NCI-H146 treated with DMSO at 0.1 percent for 48 hours (cell line): ENCODE results near the gene CHGA.

ENCODE experiments used
- DNase-seq: peaks from one replicate; lab custom pipeline; 2025; ENCODE audit not compliant: unreplicated experiment; lab: John Stamatoyannopoulos, UW

The CHGA gene, protein sequence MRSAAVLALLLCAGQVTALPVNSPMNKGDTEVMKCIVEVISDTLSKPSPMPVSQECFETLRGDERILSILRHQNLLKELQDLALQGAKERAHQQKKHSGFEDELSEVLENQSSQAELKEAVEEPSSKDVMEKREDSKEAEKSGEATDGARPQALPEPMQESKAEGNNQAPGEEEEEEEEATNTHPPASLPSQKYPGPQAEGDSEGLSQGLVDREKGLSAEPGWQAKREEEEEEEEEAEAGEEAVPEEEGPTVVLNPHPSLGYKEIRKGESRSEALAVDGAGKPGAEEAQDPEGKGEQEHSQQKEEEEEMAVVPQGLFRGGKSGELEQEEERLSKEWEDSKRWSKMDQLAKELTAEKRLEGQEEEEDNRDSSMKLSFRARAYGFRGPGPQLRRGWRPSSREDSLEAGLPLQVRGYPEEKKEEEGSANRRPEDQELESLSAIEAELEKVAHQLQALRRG

GRCh38 chr14:92922883-92923743 is at the start of gene CHGA:
CHGA (plus strand) TSS chr14:92923150; CDS start chr14:92923360, 210 bp downstream.
- DNase-seq, result peak; percentile 45

DNA sequence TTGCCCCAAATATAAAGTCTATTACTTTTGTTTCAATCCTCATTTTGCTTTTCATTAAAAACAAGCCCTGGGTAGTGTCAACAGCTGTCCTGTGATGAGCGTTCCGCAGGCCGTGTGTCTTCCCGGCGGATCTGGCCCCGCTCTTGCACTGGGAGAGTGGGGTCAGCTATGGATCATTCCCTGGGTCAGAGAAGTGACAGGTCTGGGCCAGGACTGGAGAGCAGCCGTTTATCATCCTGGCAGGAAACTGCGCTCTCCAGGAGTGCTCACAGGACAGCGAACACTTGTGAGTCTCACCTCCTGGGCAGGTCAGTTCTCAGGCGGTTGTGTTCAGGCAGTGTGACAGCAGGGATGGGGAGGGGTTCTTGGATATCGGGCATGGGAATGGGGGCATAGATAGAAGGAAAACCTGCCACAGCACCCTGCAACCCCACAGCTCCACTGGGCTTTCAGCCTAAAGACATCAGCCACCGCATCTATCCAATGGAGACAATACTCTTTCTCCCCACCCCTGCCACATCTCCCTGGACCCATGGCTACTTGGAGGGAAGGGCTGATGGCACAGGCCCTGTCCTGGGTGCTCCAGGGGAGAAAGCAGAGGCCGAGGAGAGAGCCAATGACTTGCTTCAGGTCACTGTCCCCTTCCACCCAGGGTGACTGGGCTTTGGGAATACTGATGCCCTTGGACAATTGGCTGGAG is 47.8 kb upstream of the CHGA start:
- no peak for DNase-seq

- DNase-seq, result peak; percentile 36
These were observed 45.1 kb upstream of the CHGA start for GRCh38 chr14:92877757-92878431.

DNA sequence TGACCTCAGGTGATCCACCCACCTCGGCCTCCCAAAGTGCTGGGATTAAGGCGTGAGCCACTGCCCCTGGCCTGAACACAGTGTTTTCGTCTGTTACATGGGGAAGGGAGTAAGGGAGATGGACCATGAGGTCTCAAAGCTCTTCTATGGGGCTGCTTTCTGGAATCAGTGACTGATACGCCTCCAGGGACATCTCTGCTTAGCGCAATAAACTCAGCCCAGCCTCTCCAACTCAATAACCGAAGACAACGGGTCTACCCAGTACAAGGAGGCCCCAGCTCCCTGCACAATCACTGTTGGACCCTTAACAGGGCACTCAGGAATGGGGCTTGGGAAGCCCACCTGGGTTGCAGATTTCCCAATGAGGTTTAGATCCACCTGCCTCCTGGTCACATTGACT is 42.6 kb upstream of the CHGA start:
- DNase-seq, result no peak

DNA sequence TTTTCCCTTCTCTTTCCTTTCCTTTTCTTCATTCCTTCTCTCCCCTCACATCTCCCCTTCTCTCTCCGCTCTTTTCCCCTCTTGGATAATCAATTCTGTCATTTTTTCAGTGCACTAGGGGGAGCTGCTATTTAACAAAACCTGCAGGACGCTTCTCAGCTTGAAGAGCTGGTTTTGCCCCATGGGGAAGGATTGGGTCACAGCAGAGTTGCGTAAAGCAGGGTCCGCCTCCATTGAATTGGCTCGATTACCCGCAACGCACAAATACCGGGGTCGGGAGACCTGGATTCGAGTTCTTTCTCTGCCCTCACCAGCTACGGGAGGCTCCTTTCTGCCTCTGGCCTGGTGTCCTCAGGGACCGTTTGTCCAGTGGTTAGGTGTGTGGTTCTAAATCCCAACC is 42.1 kb upstream of the CHGA start:
- no peak for DNase-seq

DNA sequence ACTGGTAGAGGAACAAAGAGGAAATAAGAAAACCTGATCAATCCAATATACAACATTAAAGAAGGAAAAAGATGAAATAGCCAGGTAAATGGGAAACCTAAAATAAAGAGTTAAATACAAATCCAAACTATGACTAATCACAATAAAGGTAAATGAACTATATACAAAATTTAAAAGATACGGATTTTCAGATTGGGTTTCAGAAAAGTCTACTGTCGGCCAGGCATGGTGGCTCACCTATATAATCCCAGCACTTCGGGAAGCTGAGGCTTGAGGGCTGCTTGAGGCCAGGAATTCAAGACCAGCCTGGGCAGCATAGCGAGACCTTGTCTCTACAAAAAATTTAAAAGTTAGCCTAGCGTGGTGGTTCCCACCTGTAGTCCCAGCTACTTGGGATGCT is 39.9 kb upstream of the CHGA start:
- DNase-seq, result no peak

GRCh38 chr14:92884410-92884809 is 38.5 kb upstream of the CHGA start:
- no peak for DNase-seq

GRCh38 chr14:92885279-92886061 is 37.5 kb upstream of the CHGA start:
- no peak for DNase-seq

DNA sequence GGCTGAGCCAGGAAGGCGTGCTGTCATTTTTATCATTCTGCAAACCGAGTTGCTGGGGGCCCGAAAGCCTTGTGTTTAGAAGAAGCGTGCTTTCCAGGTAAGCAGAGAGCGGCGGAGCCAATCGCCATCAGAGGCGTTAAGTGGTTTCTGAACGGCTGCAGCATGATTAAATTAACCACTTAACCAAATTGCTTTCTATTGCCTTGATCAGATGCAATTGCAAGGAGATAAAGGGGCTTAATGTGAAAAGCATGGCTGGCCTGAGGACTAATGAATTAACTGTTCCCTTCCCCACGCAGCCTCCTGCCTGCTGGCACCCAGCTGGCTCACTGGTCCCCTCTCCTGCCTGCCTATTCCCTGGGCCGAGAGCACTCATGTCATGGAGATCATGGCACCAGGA is 36.6 kb upstream of the CHGA start:
- DNase-seq, result peak; percentile 48

DNA sequence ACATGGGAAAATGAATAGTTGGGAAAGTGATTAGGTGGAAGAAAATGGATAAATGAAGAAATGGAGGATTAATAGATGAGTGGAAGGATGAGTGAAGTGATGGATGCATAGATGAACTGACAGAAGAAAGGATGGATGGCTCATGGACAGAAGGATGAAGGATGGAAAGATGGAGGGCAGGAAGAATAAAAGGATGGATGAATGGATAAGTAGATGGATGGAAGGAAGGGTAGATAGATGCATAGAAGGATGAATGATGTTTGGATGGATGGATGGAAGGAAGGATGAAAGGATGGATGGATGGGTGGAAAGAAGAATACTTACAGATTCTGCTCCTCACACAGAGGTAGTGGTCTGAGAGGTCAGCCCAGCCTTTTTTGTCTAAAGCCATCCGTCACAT is 35.8 kb upstream of the CHGA start:
- DNase-seq, result no peak

DNA sequence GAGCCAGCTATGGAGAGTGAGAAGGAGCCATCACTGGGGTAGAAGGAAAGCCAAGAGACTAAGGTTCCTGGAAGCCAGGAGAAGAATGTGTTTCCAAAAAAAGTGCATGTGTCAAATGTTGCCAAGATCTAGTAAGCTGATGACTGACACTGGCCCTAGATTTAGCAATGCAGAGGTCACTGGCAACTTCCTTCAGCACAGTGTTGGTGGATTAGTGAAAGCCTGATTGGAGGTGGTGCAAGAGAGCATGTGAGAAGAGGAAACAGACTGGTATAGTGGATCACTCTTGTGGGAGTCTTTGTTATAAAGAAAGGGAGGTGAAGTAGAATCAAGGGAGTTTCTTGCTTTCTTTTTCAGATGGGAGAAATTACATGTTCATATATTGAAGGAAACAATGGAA is 34.1 kb upstream of the CHGA start:
- DNase-seq, result no peak

- peak; percentile 64 for DNase-seq
These were observed 31.9 kb upstream of the CHGA start for GRCh38 chr14:92890830-92891588.

GRCh38 chr14:92892589-92892988 is 30.4 kb upstream of the CHGA start:
- no peak for DNase-seq

DNA sequence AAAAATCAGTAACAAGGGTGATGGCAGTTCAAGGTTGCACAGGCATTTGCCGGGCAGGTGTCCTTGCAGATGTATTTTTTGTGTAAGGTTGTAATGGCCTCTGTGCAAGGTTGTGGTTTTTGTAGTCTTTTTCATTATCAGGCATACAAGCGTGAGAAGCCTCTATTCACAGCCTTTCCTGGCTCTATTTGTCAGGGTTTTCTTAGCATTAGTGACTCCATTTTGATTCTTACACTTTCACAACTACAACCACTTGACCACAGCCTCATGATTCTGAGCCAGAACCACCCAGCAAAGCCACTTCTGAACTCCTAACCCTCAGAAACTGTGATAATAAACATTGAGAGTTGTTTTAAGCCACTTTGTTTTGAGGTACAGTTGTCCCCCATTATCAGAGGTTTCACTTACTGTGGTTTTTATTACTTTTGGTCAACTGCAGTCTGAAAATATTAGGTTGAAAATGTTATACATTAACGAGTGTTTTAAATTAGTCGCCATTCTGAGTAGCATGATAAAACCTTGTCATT is 27.5 kb upstream of the CHGA start:
- DNase-seq, result no peak

DNA sequence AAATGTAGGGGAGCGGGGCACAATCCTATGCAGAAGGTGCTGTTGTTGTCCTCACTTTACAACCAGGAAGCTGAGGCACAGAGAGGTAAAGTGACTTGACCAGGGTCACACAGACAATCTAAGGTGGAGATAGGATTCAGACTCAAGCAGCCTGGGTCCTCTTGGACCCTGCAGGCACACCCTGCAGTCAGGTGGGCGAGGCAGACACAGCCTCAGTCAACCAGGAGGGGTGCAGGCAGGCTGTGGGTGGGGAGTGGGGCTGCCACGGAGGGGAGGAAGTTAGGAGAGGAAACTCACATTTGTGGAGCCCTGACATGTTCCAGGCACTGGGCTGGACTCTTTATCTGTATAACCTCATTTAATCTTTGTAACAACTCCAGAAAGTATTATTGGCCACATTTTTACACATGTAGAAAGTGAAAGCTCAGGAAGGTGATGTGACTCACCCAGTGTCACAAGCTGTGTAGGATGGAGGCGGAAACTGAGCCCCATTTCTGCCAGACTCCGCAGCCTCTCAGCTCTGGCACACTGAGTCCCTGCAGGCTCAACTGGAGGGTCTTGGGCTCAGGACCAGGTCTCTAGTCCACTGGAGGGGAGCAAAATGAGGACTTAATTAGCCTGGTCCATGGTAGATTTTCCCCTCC is 24.9 kb upstream of the CHGA start:
- DNase-seq, result no peak

DNA sequence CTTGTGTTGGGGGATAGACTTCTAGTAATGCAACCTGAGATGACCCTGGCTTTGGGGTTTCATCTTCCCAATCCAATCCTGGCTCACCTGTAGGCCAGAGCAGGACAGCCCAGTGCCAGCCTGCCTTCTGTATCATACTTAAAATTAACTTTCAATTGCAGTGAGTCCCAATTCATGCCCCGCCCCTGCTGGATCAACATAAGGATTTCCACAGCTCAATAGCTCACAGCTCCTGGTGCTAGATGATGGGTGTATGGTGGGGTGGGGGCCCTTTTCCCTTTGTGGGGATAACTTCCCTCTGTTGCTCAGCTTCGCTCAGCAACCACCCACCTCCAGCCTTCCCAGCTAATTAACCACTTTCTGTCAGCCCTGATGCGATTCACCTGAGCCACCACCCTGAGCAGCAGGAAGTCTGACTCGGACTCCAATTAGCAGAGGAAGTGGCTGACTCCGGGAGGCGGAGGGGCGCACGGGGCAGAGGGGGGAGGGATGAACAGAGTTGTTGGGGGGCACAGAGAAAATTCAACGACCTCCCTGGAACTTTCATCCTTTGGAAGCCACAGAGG is 24.3 kb upstream of the CHGA start:
- no peak for DNase-seq

GRCh38 chr14:92900660-92901059 is 22.3 kb upstream of the CHGA start:
- no peak for DNase-seq

DNA sequence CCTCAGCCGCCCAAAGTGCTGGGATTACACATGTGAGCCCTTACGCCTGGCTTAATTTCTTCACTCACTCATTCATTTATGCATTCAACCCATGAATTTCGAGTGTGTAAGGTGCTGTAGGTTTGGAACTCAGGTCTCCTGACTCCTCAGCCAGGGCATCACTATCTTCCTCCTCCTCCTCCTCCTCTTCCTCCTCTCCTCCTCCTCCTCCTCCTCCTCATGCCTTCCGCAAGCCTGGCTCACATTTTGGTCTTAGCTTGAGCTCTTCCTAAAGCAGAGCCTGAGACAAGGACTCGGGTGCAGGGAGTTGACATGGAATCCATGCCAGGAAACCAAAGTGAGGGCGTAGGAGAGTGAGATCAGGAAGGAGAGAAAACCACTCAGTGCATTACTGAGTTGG is 20.8 kb upstream of the CHGA start:
- no peak for DNase-seq
